ENCODE data around the gene TTC7B. TPM values are rescaled to one million over a fixed set of nuclear protein-coding genes. Genes with fewer than 3 reads are reported as not detected.

The TTC7B gene
- total and polyA plus RNA-seq, 2 experiments from 2014 or later: 7.9 to 28.6 TPM

DNA sequence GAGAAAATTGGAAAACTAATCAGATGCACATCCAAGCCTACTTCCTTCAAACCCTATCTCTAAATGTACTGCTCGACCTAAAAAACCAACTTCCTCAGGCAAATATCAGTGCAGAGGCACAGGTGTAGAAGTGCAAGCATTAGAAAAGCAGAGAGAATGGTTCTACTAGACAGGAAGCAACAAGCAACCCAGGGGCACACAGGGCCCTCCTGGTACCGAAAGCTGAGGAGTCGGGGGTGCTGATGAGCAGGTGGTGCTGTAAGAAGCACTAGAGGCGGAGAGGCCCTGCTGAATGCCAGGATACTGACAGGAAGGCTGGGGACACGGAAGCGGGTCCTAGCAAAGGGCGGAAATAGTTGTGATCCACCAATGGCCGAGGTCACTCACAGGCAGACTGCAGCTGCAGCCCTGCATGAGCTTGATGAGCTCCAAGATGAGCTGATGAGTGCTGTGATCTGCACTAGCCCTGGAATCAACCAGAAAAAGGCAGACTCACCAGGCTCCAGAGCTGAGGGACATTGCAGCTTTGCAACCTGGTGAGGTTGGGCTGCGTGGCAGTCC, 85.9 kb downstream of the TTC7B start:
- H4K20me1 ChIP-seq (replicated peaks; ENCODE audit: insufficient read depth): no peaks in the 10 kb centered on the region
- H3K27me3 Mint-ChIP-seq (ENCODE audit: insufficient read depth, low read depth, poor library complexity): peaks cover 5% of the 10 kb centered on the region
- DNase-seq (ENCODE audit: low spot score) (peak; percentile 8), ATAC-seq (no peak)
- H3K4me3 Mint-ChIP-seq: no peak overlapping the region
- H3K27ac ChIP-seq (ENCODE audit: low read depth): 0 out of 2 replicates have a peak overlapping the region, but pooled peaks have one; percentile 26
- H3F3A ChIP-seq (replicated peaks; ENCODE audit: low read depth): no peaks in the 10 kb centered on the region
- H3K4me2 ChIP-seq: no peak overlapping the region
- no peaks in the 10 kb centered on the region for H3K9me3 Mint-ChIP-seq
- no peaks in the 10 kb centered on the region for H3K27me3 ChIP-seq (ENCODE audit: insufficient read depth)
- no peaks in the 10 kb centered on the region for H3K36me3 ChIP-seq (ENCODE audit: insufficient read depth)
- no peak overlapping the region for H3K27ac Mint-ChIP-seq
- no peak overlapping the region for H2AFZ ChIP-seq
- H3K4me1 Mint-ChIP-seq: peaks cover 10% of the 10 kb centered on the region
- no peaks in the 10 kb centered on the region for H3K9me2 ChIP-seq (ENCODE audit: insufficient read depth)
- no peaks in the 10 kb centered on the region for H3K79me2 ChIP-seq (replicated peaks; ENCODE audit: insufficient read depth)
- no peak overlapping the region for H3K4me3 ChIP-seq
- H3K4me1 ChIP-seq (ENCODE audit: insufficient read depth): 0 out of 2 replicates have a peak, but pooled peaks cover 6% of the 10 kb centered on the region
- no peaks in the 10 kb centered on the region for H3K36me3 Mint-ChIP-seq (ENCODE audit: low read depth)
- TF ChIP-seq, protein P1, sequence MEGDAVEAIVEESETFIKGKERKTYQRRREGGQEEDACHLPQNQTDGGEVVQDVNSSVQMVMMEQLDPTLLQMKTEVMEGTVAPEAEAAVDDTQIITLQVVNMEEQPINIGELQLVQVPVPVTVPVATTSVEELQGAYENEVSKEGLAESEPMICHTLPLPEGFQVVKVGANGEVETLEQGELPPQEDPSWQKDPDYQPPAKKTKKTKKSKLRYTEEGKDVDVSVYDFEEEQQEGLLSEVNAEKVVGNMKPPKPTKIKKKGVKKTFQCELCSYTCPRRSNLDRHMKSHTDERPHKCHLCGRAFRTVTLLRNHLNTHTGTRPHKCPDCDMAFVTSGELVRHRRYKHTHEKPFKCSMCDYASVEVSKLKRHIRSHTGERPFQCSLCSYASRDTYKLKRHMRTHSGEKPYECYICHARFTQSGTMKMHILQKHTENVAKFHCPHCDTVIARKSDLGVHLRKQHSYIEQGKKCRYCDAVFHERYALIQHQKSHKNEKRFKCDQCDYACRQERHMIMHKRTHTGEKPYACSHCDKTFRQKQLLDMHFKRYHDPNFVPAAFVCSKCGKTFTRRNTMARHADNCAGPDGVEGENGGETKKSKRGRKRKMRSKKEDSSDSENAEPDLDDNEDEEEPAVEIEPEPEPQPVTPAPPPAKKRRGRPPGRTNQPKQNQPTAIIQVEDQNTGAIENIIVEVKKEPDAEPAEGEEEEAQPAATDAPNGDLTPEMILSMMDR (conservative IDR thresholded peaks at IDR 0.05; ENCODE audit: low read depth in 2 of 2): no peak
- no peak for TF ChIP-seq ZNF114 (CRISPR knock-in tag; IDR thresholded peaks at IDR 0.05)
- TF ChIP-seq NANOG (IDR thresholded peaks at IDR 0.05; ENCODE audit: borderline replicate concordance): no peak
- TF ChIP-seq ZNF331 (CRISPR knock-in tag; IDR thresholded peaks at IDR 0.05; ENCODE audit: low read depth): no peak
- TF ChIP-seq JUNB (IDR thresholded peaks at IDR 0.05; ENCODE audit: unreplicated experiment): no peak
- TF ChIP-seq, protein P2, sequence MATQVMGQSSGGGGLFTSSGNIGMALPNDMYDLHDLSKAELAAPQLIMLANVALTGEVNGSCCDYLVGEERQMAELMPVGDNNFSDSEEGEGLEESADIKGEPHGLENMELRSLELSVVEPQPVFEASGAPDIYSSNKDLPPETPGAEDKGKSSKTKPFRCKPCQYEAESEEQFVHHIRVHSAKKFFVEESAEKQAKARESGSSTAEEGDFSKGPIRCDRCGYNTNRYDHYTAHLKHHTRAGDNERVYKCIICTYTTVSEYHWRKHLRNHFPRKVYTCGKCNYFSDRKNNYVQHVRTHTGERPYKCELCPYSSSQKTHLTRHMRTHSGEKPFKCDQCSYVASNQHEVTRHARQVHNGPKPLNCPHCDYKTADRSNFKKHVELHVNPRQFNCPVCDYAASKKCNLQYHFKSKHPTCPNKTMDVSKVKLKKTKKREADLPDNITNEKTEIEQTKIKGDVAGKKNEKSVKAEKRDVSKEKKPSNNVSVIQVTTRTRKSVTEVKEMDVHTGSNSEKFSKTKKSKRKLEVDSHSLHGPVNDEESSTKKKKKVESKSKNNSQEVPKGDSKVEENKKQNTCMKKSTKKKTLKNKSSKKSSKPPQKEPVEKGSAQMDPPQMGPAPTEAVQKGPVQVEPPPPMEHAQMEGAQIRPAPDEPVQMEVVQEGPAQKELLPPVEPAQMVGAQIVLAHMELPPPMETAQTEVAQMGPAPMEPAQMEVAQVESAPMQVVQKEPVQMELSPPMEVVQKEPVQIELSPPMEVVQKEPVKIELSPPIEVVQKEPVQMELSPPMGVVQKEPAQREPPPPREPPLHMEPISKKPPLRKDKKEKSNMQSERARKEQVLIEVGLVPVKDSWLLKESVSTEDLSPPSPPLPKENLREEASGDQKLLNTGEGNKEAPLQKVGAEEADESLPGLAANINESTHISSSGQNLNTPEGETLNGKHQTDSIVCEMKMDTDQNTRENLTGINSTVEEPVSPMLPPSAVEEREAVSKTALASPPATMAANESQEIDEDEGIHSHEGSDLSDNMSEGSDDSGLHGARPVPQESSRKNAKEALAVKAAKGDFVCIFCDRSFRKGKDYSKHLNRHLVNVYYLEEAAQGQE (IDR thresholded peaks at IDR 0.05; ENCODE audit: unreplicated experiment): no peak
- TF ChIP-seq EZH2 (IDR thresholded peaks at IDR 0.05; ENCODE audit: low read depth, unreplicated experiment): no peak
- TF ChIP-seq, protein P3, sequence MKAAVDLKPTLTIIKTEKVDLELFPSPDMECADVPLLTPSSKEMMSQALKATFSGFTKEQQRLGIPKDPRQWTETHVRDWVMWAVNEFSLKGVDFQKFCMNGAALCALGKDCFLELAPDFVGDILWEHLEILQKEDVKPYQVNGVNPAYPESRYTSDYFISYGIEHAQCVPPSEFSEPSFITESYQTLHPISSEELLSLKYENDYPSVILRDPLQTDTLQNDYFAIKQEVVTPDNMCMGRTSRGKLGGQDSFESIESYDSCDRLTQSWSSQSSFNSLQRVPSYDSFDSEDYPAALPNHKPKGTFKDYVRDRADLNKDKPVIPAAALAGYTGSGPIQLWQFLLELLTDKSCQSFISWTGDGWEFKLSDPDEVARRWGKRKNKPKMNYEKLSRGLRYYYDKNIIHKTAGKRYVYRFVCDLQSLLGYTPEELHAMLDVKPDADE (IDR thresholded peaks at IDR 0.05): no peak
- TF ChIP-seq CREB1 (CRISPR knock-in tag; IDR thresholded peaks at IDR 0.05; ENCODE audit: low read depth): no peak
- no peak for TF ChIP-seq POLR2AphosphoS5 (IDR thresholded peaks at IDR 0.05; ENCODE audit: low read depth)
- TF ChIP-seq EZH2phosphoT487 (IDR thresholded peaks at IDR 0.05; ENCODE audit: unreplicated experiment): no peak
- TF ChIP-seq, protein P4, sequence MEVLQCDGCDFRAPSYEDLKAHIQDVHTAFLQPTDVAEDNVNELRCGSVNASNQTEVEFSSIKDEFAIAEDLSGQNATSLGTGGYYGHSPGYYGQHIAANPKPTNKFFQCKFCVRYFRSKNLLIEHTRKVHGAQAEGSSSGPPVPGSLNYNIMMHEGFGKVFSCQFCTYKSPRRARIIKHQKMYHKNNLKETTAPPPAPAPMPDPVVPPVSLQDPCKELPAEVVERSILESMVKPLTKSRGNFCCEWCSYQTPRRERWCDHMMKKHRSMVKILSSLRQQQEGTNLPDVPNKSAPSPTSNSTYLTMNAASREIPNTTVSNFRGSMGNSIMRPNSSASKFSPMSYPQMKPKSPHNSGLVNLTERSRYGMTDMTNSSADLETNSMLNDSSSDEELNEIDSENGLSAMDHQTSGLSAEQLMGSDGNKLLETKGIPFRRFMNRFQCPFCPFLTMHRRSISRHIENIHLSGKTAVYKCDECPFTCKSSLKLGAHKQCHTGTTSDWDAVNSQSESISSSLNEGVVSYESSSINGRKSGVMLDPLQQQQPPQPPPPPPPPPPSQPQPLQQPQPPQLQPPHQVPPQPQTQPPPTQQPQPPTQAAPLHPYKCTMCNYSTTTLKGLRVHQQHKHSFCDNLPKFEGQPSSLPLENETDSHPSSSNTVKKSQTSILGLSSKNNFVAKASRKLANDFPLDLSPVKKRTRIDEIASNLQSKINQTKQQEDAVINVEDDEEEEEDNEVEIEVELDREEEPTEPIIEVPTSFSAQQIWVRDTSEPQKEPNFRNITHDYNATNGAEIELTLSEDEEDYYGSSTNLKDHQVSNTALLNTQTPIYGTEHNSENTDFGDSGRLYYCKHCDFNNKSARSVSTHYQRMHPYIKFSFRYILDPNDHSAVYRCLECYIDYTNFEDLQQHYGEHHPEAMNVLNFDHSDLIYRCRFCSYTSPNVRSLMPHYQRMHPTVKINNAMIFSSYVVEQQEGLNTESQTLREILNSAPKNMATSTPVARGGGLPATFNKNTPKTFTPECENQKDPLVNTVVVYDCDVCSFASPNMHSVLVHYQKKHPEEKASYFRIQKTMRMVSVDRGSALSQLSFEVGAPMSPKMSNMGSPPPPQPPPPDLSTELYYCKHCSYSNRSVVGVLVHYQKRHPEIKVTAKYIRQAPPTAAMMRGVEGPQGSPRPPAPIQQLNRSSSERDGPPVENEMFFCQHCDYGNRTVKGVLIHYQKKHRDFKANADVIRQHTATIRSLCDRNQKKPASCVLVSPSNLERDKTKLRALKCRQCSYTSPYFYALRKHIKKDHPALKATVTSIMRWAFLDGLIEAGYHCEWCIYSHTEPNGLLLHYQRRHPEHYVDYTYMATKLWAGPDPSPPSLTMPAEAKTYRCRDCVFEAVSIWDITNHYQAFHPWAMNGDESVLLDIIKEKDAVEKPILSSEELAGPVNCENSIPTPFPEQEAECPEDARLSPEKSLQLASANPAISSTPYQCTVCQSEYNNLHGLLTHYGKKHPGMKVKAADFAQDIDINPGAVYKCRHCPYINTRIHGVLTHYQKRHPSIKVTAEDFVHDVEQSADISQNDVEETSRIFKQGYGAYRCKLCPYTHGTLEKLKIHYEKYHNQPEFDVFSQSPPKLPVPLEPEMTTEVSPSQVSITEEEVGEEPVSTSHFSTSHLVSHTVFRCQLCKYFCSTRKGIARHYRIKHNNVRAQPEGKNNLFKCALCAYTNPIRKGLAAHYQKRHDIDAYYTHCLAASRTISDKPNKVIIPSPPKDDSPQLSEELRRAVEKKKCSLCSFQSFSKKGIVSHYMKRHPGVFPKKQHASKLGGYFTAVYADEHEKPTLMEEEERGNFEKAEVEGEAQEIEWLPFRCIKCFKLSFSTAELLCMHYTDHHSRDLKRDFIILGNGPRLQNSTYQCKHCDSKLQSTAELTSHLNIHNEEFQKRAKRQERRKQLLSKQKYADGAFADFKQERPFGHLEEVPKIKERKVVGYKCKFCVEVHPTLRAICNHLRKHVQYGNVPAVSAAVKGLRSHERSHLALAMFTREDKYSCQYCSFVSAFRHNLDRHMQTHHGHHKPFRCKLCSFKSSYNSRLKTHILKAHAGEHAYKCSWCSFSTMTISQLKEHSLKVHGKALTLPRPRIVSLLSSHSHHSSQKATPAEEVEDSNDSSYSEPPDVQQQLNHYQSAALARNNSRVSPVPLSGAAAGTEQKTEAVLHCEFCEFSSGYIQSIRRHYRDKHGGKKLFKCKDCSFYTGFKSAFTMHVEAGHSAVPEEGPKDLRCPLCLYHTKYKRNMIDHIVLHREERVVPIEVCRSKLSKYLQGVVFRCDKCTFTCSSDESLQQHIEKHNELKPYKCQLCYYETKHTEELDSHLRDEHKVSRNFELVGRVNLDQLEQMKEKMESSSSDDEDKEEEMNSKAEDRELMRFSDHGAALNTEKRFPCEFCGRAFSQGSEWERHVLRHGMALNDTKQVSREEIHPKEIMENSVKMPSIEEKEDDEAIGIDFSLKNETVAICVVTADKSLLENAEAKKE (CRISPR knock-in tag; IDR thresholded peaks at IDR 0.05): no peak
- TF ChIP-seq STAT1 (IDR thresholded peaks at IDR 0.05; ENCODE audit: unreplicated experiment): no peak

All from GM23338 (cell line).